C4-2B (cell line): Measurements from ENCODE around the gene MYO7A.

Source experiments
- H3K27ac ChIP-seq: fragments of 450-650 bp; 2 replicates; pipeline ENCODE4 v1.5.1; 2017
- CTCF ChIP-seq: fragments of 450-650 bp; conservative IDR thresholded peaks from 2 replicates; pipeline ENCODE4 v1.5.1; 2017; ENCODE audit warnings: mild to moderate bottlenecking
- ZFX ChIP-seq: fragments of 450-650 bp; IDR thresholded peaks from 2 replicates; pipeline ENCODE4 v1.6.1; 2017

The MYO7A gene

GRCh38 chr11:77204754-77205466, 76.9 kb downstream of the MYO7A start:
- TF ChIP-seq CTCF, result no peak
- no peak for TF ChIP-seq ZFX

GRCh38 chr11:77205467-77206263, 77.6 kb downstream of the MYO7A start:
- H3K27ac ChIP-seq, result no peak overlapping the region
- no peak for TF ChIP-seq ZFX
- no peak for TF ChIP-seq CTCF

More at GRCh38 chr11:77204754-77205466, 76.9 kb downstream of the MYO7A start:
- H3K27ac ChIP-seq, result no peak overlapping the region

- no peak overlapping the region for H3K27ac ChIP-seq
- no peak for TF ChIP-seq ZFX
- TF ChIP-seq CTCF, result no peak
These were observed 78.4 kb downstream of the MYO7A start for GRCh38 chr11:77206264-77207018.

- H3K27ac ChIP-seq, result no peak overlapping the region
- TF ChIP-seq CTCF (no peak), ZFX (no peak)
These were observed 79.0 kb downstream of the MYO7A start for GRCh38 chr11:77207019-77207485.

DNA sequence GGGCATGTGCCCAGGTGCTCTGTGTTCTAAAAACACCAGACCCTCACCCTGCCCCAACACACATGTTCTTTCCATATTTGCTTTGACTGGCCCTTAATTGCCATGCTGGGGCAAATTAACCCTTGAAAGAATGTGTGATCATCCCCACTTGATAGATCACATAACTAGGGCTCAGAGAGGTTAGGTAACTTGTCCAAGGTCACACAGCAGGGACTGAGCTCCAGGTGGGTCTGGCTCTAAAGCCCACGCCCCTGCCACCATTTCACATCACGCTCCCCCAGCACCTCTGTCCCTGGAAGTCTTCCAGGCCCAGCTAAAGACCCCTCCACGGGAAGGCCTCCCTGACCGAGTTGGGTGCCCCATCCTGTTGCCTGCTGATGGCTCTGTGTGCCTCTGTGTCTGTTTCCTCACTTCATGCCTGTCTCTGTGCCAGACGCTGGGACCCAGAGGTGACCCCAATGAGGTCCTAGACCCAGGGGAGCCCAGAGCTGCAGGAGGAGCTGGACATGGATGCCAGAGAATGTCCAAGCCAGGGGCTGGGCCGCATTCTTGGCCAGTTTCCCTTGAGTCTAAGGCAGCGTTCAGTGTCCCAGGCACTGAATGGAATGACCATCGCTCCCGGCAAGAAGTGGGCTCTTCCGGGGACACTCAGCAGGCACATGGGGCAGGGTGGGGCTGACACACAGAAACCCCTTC, 79.7 kb downstream of the MYO7A start:
- H3K27ac ChIP-seq, result no peak overlapping the region
- TF ChIP-seq ZFX (no peak), CTCF (no peak)

DNA sequence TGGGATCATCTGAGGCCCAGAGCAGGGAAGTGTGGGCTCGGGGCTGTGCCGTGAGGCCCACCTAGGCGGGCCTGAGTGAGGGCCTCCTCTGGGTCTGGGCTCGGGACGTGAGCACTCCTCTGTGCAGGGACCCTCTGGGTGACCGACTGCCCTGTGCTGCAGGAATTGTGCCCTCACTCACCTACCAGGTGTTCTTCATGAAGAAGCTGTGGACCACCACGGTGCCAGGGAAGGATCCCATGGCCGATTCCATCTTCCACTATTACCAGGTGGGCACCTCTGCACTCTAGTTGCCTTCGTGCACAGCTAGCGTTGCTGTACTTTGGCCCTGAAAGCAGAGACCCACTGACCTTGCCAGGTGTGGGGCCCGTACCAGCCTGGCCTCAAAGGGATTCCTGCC, 80.5 kb downstream of the MYO7A start:
- H3K27ac ChIP-seq, result no peak overlapping the region
- no peak for TF ChIP-seq CTCF
- no peak for TF ChIP-seq ZFX
